GM10847 (cell line): ENCODE measurements around the gene CDK4.

Experiments
- POLR2A ChIP-seq: IDR thresholded peaks from 2 replicates; pipeline ENCODE4 v1.6.1; 2011; ENCODE audit not compliant: insufficient read length; ENCODE audit errors: extremely low read depth

CDK4 gene

GRCh38 chr12:57739387-57739786, 12.7 kb downstream of the CDK4 start:
- no peak for TF ChIP-seq POLR2A

GRCh38 chr12:57738661-57739237, 13.4 kb downstream of the CDK4 start, which contains the start of gene AGAP2:
AGAP2 (minus strand) TSS chr12:57738742; CDS start chr12:57738246, 496 bp downstream.
- no peak for TF ChIP-seq POLR2A

GRCh38 chr12:57737467-57738460, 14.3 kb downstream of the CDK4 start:
- no peak for TF ChIP-seq POLR2A

GRCh38 chr12:57736741-57737466, 15.2 kb downstream of the CDK4 start:
- no peak for TF ChIP-seq POLR2A

- TF ChIP-seq POLR2A, result no peak
Measured at GRCh38 chr12:57735952-57736740, 16.0 kb downstream of the CDK4 start.

- TF ChIP-seq POLR2A, result no peak
Measured at GRCh38 chr12:57735198-57735855, 16.8 kb downstream of the CDK4 start.

GRCh38 chr12:57734591-57734990, 17.5 kb downstream of the CDK4 start:
- no peak for TF ChIP-seq POLR2A

- TF ChIP-seq POLR2A, result no peak
Measured at GRCh38 chr12:57733928-57734327, 18.2 kb downstream of the CDK4 start.

GRCh38 chr12:57732726-57733593, 19.1 kb downstream of the CDK4 start:
- no peak for TF ChIP-seq POLR2A

GRCh38 chr12:57732270-57732669, 19.8 kb downstream of the CDK4 start:
- no peak for TF ChIP-seq POLR2A

GRCh38 chr12:57731411-57732080, 20.6 kb downstream of the CDK4 start:
- no peak for TF ChIP-seq POLR2A

GRCh38 chr12:57730336-57731067, 21.6 kb downstream of the CDK4 start:
- TF ChIP-seq POLR2A, result no peak
